Regular cardiac myocyte (primary cell): ENCODE results near the gene SRRT. TPM values are rescaled to one million over a fixed set of nuclear protein-coding genes. Genes with fewer than 3 reads are reported as not detected.

Source experiments
- total RNA-seq: library from RNA; depleted of rRNA; stranded (reverse); fragments of >200 nt; gene quantifications from 2 replicates; pipeline ENCODE4 v1.2.3, GENCODE V29; 2014

Gene SRRT
- 24.5 and 61.7 TPM in 2 replicates for total RNA-seq

GRCh38 chr7:100874577-100875355 lies at the start of gene SRRT:
Gene SRRT (plus strand): TSS chr7:100875103. CDS start chr7:100875591, 488 bp downstream.

DNA sequence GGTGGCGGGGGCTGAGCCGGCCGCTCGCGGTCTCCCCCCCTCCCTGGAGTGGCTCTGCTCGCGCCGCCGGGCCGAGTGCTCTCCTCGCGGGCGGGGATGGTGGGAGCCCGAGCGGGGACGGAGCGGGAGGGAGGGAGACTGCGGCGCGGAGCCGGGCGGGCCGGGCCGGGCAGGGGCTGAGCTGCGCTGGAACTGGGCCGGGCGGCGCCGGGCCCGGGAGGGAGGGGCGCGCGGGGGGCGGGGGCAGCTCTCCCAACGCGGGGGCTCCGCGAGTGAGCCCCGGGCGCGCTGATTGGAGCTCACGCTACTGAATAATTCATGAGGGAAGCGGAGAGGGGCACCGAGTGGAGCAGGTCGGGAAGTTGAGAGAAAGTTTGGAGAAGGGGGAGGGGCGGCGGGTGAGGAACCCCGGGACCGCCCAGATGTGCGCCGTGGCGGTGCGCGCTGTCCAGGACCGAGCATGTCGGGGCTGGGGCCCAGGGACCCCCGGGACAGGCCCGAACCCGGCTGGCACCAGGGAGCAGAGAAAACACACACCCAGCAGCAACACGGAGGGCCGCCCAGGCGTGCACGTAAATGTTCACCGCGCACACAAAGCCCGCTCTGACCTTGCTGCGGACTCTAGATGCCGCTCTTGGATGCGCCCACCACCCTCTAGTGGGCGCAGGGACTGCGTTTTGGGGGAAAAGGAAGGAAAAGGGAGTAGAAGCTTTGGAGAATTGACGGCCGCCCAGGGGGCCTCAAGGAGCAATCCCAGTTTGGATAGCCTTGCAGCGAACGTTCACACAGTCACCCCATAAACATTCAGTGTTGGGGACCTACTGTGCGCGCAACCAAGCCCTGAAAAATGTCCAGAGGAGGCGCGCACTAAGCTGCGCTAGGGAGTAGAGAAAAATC lies 47.3 kb upstream of the SRRT start, which contains the start of gene EPHB4:
Gene EPHB4 (minus strand): TSS at position 194 of the 897 bp plus-strand sequence. CDS start 493 bp downstream, outside the sequence.

DNA sequence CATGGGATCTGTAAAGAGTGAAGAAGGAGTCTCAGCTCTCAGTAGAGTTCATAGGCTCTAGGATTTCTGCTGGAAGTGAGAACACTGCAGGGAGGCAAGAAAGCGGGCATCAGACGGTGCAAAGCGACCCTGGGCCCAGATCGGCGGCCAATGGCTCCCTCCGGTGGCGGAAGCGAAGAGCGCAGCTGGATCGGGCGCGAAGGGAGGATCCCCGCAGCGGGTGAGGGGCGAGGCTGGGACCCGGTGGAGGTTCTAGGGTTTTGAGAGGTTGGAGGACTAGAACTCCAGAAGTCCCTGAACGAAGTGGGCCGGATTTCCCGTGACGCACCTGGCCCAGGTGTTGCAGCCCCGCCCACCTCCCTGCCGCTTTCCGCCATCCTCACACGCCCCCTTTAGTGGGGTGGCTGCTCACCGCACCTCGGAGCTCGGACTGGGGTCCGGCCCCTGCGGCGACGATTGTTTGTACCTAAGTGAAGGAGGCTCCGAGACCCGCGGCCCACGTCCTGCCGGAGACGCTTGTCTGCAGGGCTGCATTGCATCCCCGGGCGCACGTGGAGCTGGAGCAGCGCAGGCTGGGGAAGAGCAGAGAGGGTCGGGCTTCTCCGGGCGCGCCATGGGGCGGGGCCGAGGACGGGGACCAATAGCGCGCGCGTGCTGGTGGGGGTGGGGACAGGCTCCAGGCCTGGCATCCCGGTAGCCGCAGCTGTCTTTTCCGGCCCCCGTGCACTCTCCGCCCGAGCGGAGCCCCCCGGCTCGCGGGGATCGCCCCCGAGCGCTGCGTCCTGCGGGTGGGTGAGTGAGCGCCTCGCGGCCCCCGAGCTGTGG lies 22.6 kb upstream of the SRRT start, which contains the start of gene SLC12A9:
Gene SLC12A9 (plus strand): TSS at position 666 of the 825 bp plus-strand sequence. CDS start 1,485 bp downstream, outside the sequence.

DNA sequence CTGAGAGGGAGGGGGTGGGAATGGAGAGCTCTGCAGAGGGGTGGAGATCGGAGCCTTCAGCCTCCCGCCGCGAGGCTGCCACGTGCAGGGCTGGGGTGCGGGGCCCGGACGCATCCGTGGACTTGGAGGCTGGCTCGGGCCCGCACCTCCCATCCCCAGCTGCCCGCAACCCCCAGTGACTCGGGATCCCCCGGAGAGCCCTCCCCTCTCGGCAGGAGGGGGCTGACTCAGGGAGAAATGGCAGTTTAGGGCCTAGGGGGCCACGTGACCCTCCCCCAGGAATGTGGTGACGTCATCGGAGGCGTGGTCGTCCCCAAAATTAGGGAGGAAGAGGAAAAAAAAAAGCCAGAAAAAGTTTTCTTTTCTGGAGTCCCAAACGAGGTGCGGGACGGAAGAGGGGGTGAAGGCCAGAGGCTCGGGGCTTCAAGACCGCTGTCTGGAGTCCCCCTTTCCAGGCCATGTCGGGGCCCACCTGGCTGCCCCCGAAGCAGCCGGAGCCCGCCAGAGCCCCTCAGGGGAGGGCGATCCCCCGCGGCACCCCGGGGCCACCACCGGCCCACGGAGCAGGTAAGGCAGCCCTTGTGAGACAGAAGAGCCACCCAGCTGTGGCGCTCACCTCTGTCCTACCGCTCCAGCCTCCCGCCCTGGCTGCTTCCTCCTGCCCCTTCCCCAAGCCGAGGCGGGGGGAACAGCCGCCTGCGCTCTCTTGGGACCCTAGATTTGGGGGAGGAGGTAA lies 7.7 kb upstream of the SRRT start, which contains the start of gene TRIP6:
Gene TRIP6 (plus strand): TSS at position 348 of the 736 bp plus-strand sequence. CDS start 111 bp downstream, at position 459.

GRCh38 chr7:100888988-100889750 lies 14.3 kb downstream of the SRRT start, which contains the start of gene UFSP1:
Gene UFSP1 (minus strand): TSS chr7:100889715. CDS start chr7:100889271, 444 bp downstream.

DNA sequence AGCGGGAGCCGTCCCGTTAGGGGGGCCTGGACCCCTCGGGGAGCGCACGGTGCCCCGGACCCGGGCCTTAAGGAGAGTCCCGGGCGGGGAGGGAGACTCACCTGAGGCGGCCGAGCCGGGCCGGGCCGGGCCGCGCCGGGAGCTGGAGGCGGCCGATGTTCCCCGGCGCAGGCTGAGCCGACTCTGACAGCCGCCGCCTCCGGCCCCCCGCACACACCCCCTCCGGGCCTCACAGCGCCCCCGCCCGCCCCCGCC lies 20.7 kb downstream of the SRRT start, which contains the start of gene ACHE:
Gene ACHE (minus strand): TSS at position 188 of the 255 bp plus-strand sequence. CDS start 1,656 bp downstream, outside the sequence.

Other genes starting within 250 kb of the SRRT start
- gene TFR2, start 233.6 kb upstream of the SRRT start, total RNA-seq, result 0.77 and 2.3 TPM in 2 replicates
- not detected in 2 replicates for gene ACTL6B, start 218.7 kb upstream of the SRRT start, total RNA-seq
- gene GNB2, start 201.4 kb upstream of the SRRT start, total RNA-seq, result 57.5 and 169 TPM in 2 replicates
- gene GIGYF1, start 180.9 kb upstream of the SRRT start, total RNA-seq, result 9.8 and 13.2 TPM in 2 replicates
- 29.3 and 60.6 TPM in 2 replicates for gene POP7, start 169.0 kb upstream of the SRRT start, total RNA-seq
- not detected in 2 replicates for gene EPO, start 154.6 kb upstream of the SRRT start, total RNA-seq
- not detected in 2 replicates for gene ZAN, start 141.5 kb upstream of the SRRT start, total RNA-seq
- 40.9 and 47.7 TPM in 2 replicates for gene EPHB4, start 47.6 kb upstream of the SRRT start, total RNA-seq
- gene SLC12A9, start 22.4 kb upstream of the SRRT start, total RNA-seq, result 13.0 and 15.7 TPM in 2 replicates
- gene TRIP6, start 7.7 kb upstream of the SRRT start, total RNA-seq, result 43.1 and 70.4 TPM in 2 replicates
- gene UFSP1, start 14.6 kb downstream of the SRRT start, total RNA-seq, result 6.1 and 6.8 TPM in 2 replicates
- under 0.01 and 0.28 TPM in 2 replicates for gene ACHE, start 20.8 kb downstream of the SRRT start, total RNA-seq
- gene MUC3A, start 74.4 kb downstream of the SRRT start, total RNA-seq, result not detected in 2 replicates
- 0.19 TPM in 1 of 2 replicates, not detected in the other for gene MUC12, start 94.5 kb downstream of the SRRT start, total RNA-seq
- gene MUC17, start 145.0 kb downstream of the SRRT start, total RNA-seq, result not detected in 2 replicates
- gene TRIM56, start 210.4 kb downstream of the SRRT start, total RNA-seq, result 12.8 and 18.3 TPM in 2 replicates